ENCODE data around the gene KIF6.

DNA sequence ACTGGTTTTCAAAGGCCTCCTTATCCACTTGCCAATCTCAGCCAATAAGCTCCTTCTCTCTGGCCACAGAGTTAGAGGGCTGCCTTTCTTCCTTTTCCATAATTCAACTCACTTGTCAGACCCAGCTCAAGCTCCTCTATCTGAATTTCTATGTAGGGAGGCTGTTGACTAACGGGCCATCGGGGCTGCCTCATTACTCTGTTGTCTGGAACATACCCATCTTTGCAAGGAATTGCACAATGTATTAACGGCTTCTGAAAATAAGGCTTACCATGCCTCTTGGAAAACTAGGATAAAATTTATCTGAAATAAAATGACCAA lies 28.5 kb upstream of the KIF6 start:
- TF ChIP-seq CTCF (IDR thresholded peaks at IDR 0.05): no peak
- no peak for TF ChIP-seq POLR2A (IDR thresholded peaks at IDR 0.05)

Measured in uterus (tissue), 2 donors.